ENCODE measurements around the gene ATP7B.

Gene ATP7B

DNA sequence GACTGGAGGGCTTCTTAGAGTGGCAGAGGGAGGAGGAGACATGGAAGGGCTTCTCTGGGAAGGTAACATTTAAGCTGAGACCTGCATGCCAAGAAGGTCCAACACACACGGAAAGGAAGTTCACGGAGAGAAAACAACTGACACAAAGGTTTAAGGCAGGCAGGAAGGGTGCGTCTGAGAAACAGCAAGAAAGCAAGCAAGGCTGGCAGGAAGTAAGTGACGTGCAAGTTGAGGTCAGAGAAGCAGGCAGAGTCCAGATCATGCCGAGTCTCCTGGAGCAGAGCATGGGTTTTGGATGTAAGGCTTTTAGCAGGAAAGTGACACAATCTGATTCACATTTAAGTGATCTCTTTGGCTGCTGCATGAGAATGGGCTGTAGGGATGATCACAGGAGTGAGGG lies 60.5 kb downstream of the ATP7B start:
- no peak for DNase-seq (ENCODE audit: low read depth in 2 of 2)

DNA sequence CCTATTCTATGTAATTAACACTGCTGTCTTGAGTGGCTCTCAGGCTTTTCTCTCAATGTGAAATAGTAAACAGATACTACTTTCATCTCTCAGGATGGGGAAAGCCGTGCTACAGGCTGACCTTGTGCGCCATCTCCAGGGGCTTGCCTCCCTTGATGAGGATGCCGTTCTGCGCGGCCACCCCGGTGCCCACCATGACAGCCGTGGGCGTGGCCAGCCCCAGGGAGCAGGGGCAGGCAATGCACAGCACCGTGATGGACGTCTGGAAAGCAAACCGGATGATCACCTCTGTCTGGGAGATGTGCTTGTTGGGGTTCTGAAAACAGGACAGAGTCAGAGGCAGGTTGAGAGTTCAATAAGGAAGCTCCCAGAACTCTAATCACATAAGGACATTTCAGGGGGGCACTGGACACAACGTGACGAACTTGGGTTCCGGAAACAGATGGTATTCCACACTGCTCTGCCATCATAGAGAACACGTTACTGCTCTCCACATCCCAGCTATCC lies 65.0 kb downstream of the ATP7B start:
- no peak for DNase-seq (ENCODE audit: low read depth in 2 of 2)

DNA sequence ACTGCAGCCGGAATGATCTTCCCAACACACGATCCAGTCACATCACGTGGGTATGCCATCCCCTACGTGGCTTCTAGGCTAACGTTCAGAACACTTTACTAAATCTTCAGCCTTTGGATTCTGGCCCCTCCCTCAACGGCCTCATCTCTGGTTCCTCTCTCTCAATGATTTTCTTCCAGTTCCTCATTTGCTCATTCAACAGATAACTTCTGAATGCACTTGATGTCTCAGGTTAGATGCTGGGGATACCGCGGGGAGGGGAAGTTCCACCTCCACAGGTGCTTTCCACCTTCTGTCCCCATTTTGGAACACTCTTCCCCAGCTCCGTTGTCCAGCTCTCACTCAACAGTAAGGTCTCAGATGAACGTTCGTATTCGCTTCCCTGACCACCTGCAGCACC lies 66.1 kb downstream of the ATP7B start:
- DNase-seq (ENCODE audit: low read depth in 2 of 2): no peak

GRCh38 chr13:51944428-51944827 lies 66.8 kb downstream of the ATP7B start:
- no peak for DNase-seq (ENCODE audit: low read depth in 2 of 2)

DNA sequence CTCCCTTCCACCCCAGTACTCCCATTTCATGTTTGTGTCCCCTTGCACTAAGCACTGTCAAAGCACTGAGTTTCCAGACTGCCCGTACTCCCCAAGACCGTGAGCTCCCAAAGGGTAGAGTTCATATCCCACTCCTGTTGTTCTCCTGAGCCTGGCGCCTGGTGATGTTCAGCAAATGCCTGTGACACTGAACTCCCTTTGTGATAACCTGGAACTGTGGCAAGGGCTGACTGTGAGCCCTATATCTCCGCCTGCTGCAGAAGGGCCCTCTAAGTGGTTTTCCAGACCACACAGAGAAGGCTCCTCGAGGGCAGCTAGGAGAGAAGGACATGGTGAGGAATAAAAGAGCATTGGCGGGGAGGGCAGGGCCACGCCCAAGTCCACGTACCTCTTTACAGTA lies 67.5 kb downstream of the ATP7B start:
- DNase-seq (ENCODE audit: low read depth in 2 of 2): no peak

DNA sequence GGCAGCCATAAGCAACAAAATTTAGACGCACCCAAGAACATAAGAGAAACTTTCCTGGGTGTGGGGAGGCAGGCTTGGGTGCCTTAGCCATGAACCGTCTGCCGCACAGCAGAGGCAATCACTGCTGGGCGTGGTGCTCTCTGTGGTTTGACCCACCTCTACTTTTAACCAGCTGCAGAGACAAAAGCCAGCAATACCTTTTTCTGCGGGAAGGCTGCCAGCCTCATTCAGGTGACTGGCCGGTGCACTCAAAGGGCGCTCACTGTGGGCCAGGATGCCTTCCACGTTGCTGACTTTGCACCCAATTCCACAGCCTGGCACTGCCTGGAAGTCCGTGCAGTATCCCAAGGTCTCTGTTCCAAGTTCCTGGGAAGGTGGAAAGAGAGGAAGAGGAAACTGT lies 69.1 kb downstream of the ATP7B start:
- no peak for DNase-seq (ENCODE audit: low read depth in 2 of 2)

DNA sequence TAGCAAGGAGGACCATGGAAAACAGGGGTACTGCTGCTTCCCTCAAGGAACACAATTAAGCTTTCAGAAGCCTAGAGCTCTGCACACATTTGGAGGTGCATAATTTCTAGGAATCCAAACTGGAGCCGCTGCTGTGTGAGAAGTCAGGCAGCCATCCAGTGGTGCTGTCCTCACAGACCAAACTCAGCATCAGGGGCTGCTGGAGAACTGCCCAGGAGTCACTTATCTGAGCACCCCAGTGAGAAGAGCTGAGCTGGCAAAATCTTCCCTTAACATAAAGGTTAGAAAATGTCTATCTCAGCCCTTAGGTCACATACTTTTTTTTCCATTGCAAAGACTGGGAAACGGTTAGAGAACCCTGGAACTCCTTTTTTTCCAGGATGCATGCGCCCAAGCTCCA lies 72.8 kb downstream of the ATP7B start:
- no peak for DNase-seq (ENCODE audit: low read depth in 2 of 2)

- DNase-seq (ENCODE audit: low read depth in 2 of 2): no peak
Observed at GRCh38 chr13:51937320-51938290, 73.6 kb downstream of the ATP7B start.

GRCh38 chr13:51935326-51936171 lies 75.7 kb downstream of the ATP7B start:
- no peak for DNase-seq (ENCODE audit: low read depth in 2 of 2)

GRCh38 chr13:51934461-51935087 lies 76.7 kb downstream of the ATP7B start:
- no peak for DNase-seq (ENCODE audit: low read depth in 2 of 2)

DNA sequence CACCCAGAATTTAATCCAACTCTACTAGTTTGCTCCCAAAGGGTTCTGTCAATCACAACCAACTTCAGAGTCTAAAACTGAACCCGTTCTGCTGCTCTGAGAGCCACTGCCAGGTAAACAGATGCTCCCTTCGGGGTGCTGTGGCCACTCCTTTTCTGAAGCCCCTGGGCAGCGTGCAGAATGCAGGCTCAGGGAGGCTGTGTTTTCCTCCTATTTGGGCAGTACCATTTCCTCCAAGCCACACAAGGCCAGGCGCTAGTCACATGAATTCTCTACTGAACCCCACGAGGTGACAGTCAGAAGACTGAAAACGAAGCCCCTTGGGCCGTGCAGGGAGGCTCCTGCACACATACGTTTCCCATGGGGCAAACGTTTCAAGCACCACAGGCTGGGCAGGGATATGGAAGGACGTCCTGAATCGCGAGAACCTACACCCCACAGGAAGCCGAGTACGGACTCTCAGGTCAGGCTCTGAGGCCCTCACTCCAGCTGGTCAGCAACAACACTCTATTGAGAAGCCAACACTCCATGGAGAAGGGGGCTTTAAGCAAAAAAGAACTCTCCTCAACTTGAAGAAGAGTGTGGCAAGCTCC lies 77.7 kb downstream of the ATP7B start:
- no peak for DNase-seq (ENCODE audit: low read depth in 2 of 2)

DNA sequence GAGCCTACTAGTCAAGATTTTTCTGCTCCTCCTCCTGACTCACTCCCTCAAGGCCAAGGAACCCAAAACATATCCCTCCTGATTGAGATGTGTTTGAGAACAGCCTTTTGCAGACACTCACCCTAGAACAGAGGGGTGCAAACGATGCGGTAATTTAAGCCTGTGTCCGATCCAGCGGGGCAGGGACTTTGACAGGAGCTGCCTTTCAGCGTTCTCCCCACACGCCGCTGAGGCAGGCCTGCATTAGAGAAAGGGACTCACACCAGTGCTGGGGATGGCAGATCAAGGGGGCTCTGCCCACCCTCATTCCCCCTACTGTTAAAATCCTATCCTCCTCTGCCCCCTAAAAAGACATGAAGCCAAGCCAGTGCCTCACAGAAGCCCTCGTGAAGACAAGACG lies 79.0 kb downstream of the ATP7B start:
- DNase-seq (ENCODE audit: low read depth in 2 of 2): no peak

GRCh38 chr13:51931606-51932005 lies 79.6 kb downstream of the ATP7B start:
- no peak for DNase-seq (ENCODE audit: low read depth in 2 of 2)

DNA sequence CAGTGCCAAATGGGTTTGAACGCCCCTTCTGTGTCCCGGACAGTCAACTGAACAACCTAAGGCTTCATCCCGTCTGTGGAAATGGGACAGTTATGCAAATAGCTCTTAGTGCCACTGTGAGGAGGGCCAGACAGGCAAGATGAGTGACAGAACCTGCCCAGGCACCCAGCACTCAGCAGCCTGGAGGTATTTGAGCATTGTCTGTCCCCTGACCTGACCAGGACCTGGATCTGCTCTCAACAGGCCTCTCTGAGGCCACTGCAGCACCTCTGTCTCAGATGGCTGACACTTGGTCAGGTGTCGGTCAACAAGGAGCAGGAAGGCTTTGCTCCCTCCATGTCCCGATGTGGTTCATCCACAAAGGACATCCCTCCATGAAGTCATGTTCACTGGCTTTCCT lies 81.6 kb downstream of the ATP7B start:
- DNase-seq (ENCODE audit: low read depth in 2 of 2): no peak

GRCh38 chr13:51928231-51928630 lies 83.0 kb downstream of the ATP7B start:
- no peak for DNase-seq (ENCODE audit: low read depth in 2 of 2)

DNA sequence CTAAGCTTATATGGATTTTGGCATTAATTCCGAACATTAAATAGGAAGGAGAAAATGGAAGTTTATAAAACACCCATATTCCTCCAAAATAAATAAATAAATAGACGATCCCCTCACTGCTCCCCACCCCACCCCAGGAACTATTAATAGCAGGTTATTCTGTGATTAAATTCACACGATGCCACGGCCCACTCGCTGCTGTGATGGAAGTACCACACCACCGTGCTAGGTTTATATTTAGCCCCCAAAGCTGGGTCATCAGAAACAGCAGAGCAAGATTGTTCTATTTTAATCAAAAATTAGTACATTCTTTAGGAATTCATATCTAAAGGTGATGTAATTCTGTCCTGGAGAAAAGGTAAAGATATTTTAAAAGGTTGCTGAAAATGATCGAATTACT lies 84.1 kb downstream of the ATP7B start:
- DNase-seq (ENCODE audit: low read depth in 2 of 2): no peak

DNA sequence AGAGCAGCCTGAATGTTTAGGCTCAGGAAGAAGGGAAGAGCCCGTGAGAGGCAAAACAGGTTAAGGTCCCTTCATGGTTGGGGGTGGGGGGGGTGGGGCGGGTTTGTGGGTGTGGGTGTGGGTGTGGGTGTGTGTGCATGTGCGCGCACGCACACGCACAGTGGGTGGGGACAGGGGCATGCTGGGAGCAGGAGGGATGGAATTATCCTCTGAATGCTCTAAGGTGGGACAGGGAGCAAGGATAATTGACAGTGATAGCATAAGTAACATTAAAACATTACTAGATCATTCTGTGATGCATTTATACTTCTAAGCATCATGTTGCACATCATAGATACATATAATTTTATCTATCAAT lies 84.7 kb downstream of the ATP7B start:
- DNase-seq (ENCODE audit: low read depth in 2 of 2): no peak

DNA sequence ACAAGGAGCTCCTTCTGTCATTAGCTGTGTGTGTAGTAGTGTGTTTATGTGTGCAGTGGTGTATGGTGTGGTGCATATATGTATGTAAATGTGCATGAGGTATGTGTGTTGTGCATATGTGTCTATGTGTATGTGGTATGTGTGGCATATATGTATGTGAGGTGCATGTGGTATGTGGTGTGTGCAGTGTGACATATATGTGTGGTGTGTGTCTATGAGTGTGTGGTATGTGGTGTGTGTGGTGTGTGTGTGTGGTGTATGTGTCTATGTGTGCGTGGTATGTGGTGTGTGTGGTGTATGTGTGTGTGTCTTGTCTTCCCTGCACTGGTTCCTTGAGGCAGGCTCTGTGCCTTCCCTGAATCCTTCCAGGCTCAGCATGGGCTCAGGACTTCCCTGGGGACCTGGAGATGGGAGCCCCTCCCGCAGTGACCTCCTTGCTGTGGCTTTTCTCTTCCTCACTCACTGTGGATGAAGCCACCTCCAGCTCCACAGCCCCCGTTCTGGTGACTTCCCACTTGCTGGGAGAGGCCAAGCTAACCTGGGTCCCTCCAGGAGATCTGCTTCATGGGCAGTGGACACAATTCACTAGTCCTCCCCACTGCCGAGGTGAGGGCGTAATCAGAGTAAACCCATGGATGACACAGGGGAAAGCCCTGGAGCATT lies 85.3 kb downstream of the ATP7B start:
- DNase-seq (ENCODE audit: low read depth in 2 of 2): no peak

DNA sequence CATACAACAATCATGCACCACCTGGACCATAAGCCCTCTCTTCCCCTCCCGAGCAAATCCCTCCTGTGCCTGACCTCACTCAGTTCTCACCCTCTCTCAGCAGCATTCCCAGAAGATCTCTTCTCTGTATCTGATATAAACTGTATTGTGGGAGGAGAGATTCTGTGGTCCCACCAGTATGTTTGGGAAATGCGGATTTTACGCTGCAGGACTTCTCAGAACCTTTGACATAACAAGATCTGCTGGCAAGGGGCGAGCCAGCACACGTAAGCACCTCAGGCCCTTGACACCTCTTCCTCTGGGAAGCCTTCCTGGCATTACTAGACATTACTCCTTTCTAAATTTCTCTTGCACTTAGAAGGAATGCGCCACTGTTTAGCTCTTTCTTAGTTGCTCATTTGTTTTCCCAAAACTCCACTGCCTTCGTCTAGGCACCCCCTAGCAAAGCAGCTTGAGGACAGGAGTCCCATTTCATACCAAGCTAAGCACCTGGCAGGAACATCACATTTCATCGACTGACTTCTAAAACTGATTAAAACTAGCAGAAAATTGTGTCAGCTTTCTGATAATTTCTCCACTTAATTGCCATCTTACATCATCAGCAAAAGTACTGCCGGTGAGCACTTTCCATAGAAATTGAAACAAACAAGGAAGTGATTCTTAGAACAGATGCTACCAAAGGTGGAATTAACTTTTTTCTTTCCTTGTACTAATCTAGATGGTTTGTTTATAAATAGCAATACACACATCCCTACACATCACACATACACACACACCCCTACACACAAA lies 86.3 kb downstream of the ATP7B start:
- no peak for DNase-seq (ENCODE audit: low read depth in 2 of 2)

DNA sequence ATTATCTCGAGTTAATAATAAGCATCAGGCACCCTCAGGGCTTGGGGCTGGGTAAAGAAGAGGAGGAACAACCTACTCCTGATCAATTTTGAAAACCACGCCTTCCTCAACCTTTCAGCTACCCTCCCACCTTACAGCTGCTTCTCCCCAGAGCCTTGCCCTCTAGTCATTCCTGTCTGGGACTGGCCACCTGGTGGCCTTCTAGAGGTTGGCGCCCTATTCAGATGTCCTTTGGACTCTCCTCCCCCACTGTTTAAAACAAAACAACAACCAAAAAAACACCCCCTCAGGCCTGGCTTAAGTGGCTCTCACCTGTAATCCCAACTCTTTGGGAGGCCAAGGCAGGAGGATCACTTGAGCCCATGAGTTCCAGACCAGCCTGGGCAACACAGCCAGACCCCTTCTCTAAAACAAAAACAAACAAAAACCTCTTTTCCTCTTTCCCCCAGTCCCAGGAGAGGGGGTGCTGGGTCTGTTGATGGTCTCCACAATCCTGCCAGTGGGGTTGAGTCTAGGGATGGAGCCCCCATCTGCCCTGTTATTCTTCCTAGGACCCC lies 87.2 kb downstream of the ATP7B start:
- DNase-seq (ENCODE audit: low read depth in 2 of 2): no peak

Measured in activated CD8-positive, alpha-beta memory T cell treated with anti-CD3 and anti-CD28 coated beads for 4 hours (primary cell).